Nephron (organoid): ENCODE data around the gene SPSB4.

Experiments used
- H3K27ac Mint-ChIP-seq, 3 experiments: 2 replicates each; pipeline ENCODE4 v1.8.0; 2020; ENCODE audit warnings: mixed read lengths in 3 of 3, mild to moderate bottlenecking in 2 of 3, moderate library complexity in 1 of 3
- H3K27me3 Mint-ChIP-seq: 2 replicates; pipeline ENCODE4 v1.8.0; 2021; ENCODE audit warnings: low read depth, mild to moderate bottlenecking, moderate library complexity, mixed read lengths
- H3K36me3 Mint-ChIP-seq: 2 replicates; pipeline ENCODE4 v1.8.0; 2020; ENCODE audit warnings: low read depth, mixed read lengths
- H3K4me1 Mint-ChIP-seq: 2 replicates; pipeline ENCODE4 v1.8.0; 2020; ENCODE audit warnings: mixed read lengths
- H3K4me3 Mint-ChIP-seq, 3 experiments: 2 replicates each; pipeline ENCODE4 v1.8.0; 2020; ENCODE audit warnings: mild to moderate bottlenecking in 3 of 3, mixed read lengths in 3 of 3, moderate library complexity in 2 of 3
- H3K9me3 Mint-ChIP-seq: 2 replicates; pipeline ENCODE4 v1.8.0; 2020; ENCODE audit warnings: mixed read lengths
- CTCF ChIP-seq, 3 experiments: fragments of 200-600 bp; sonication (generic); IDR thresholded peaks; one replicate each; pipeline ENCODE4 v1.5.0; 2021; ENCODE audit warnings: antibody characterized with exemption in 3 of 3; ENCODE audit not compliant: unreplicated experiment in 3 of 3

The SPSB4 gene

DNA sequence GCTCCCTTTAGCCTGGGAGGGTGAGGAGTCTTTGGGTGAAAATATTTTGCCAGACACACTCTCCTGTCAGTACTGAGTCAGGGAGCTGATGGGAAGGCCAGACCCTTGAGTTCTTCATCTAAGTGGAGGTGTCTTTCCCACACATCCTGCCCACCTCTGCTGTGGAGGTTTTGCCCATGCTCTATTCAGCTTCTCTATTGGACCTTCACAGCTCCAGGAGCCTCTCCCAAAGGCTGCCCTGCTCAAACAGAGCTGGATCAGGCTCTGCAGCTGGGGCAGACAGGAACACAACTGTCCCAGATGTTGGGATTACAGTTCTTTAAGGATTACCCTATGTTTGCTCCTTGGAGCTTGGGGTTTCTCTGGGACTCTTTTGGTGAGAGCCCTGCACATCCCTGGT, 77.9 kb downstream of the SPSB4 start:
- Mint-ChIP-seq H3K36me3 (peaks cover 47% of the 10 kb centered on the region), H3K9me3 (peaks cover 18% of the 10 kb centered on the region), H3K27ac (no peak overlapping the region), H3K4me3 (no peak overlapping the region), H3K4me1 (no peaks in the 10 kb centered on the region), H3K27me3 (peaks cover 8% of the 10 kb centered on the region)
- TF ChIP-seq CTCF (IDR thresholded peaks at IDR 0.05; ENCODE audit: unreplicated experiment in 3 of 3), result no peak

GRCh38 chr3:141129541-141130011, 78.4 kb downstream of the SPSB4 start:
- no peaks in the 10 kb centered on the region for H3K4me1 Mint-ChIP-seq
- peak overlapping the region in 1 of 3 experiments; percentile 26 for H3K27ac Mint-ChIP-seq
- H3K36me3 Mint-ChIP-seq, result peaks cover 48% of the 10 kb centered on the region
- peaks cover 4% of the 10 kb centered on the region for H3K27me3 Mint-ChIP-seq
- no peak overlapping the region for H3K4me3 Mint-ChIP-seq
- H3K9me3 Mint-ChIP-seq, result peaks cover 20% of the 10 kb centered on the region
- TF ChIP-seq CTCF (IDR thresholded peaks at IDR 0.05; ENCODE audit: unreplicated experiment in 3 of 3), result no peak

GRCh38 chr3:141143517-141143916, 92.4 kb downstream of the SPSB4 start:
- peaks cover 39% of the 10 kb centered on the region for H3K9me3 Mint-ChIP-seq
- peaks cover 4% of the 10 kb centered on the region for H3K27me3 Mint-ChIP-seq
- H3K4me3 Mint-ChIP-seq, result no peak overlapping the region
- no peak overlapping the region for H3K27ac Mint-ChIP-seq
- TF ChIP-seq CTCF (IDR thresholded peaks at IDR 0.05; ENCODE audit: unreplicated experiment in 3 of 3), result no peak
- peaks cover 67% of the 10 kb centered on the region for H3K36me3 Mint-ChIP-seq
- no peaks in the 10 kb centered on the region for H3K4me1 Mint-ChIP-seq

- H3K27ac Mint-ChIP-seq, result no peak overlapping the region
- peaks cover 43% of the 10 kb centered on the region for H3K36me3 Mint-ChIP-seq
- H3K4me3 Mint-ChIP-seq, result no peak overlapping the region
- no peak for TF ChIP-seq CTCF (IDR thresholded peaks at IDR 0.05; ENCODE audit: unreplicated experiment in 3 of 3)
- peaks cover 18% of the 10 kb centered on the region for H3K4me1 Mint-ChIP-seq
- H3K27me3 Mint-ChIP-seq, result no peaks in the 10 kb centered on the region
- peaks cover 14% of the 10 kb centered on the region for H3K9me3 Mint-ChIP-seq
Measured at GRCh38 chr3:141146979-141147470, 95.9 kb downstream of the SPSB4 start.

DNA sequence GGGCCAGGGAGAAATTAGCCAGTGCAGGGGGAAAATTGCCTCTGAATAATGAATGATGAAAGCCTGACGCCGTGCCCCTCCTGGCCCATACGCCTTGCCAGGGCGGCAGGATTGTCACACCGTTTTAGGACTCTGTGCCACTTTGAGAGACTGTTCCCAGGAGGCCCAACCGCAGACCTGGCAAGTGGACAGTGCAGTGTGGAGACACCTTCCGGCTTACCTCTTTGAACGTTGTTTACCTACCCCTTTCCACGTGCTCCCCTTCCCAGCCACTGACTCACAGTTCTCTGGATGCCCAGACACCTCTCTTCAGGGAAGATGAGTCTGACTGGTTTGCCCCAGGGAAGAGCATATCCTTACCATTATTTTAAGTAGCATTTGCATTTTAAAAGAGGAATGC, 96.5 kb downstream of the SPSB4 start:
- TF ChIP-seq CTCF (IDR thresholded peaks at IDR 0.05; ENCODE audit: unreplicated experiment in 3 of 3), result no peak
- H3K36me3 Mint-ChIP-seq, result peaks cover 36% of the 10 kb centered on the region
- H3K27ac Mint-ChIP-seq, result no peak overlapping the region
- no peaks in the 10 kb centered on the region for H3K27me3 Mint-ChIP-seq
- H3K9me3 Mint-ChIP-seq, result peaks cover 8% of the 10 kb centered on the region
- peaks cover 18% of the 10 kb centered on the region for H3K4me1 Mint-ChIP-seq
- H3K4me3 Mint-ChIP-seq, result no peak overlapping the region

DNA sequence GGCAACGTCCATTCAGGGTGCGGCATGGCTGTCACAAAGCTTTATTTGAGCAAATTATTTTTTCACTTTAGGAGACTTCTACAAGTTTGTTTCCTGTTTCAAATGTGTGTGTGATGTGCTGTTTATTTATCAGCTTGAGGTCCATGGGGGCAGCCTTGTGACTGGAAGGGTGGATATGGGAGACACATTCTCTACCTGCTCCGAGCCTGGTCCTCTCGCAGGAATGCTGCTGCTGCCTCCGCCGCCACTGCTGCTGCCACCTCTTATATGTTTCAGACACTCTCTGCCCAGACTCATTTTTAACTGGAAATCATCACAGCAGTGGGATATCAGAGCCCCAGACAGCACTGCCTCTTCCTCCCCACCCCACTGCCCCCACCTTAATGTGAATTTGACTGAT, 97.0 kb downstream of the SPSB4 start:
- peaks cover 31% of the 10 kb centered on the region for H3K36me3 Mint-ChIP-seq
- H3K27ac Mint-ChIP-seq, result no peak overlapping the region
- no peaks in the 10 kb centered on the region for H3K27me3 Mint-ChIP-seq
- TF ChIP-seq CTCF (IDR thresholded peaks at IDR 0.05; ENCODE audit: unreplicated experiment in 3 of 3), result no peak
- H3K4me1 Mint-ChIP-seq, result peaks cover 23% of the 10 kb centered on the region
- no peak overlapping the region for H3K4me3 Mint-ChIP-seq
- peaks cover 5% of the 10 kb centered on the region for H3K9me3 Mint-ChIP-seq
